Common myeloid progenitor, CD34-positive (primary cell): ENCODE results near the gene SORL1.

Experiments
- CTCF ChIA-PET: fragments of 350-600 bp; sonication (Branson Sonifier 250); formaldehyde crosslinking; loops from one replicate; lab custom pipeline; 2021; ENCODE audit warnings: antibody characterized with exemption; lab: Charles Lee
- POLR2A ChIA-PET: fragments of 350-600 bp; sonication (Branson Sonifier 250); formaldehyde crosslinking; loops from one replicate; lab custom pipeline; 2021; ENCODE audit warnings: antibody characterized with exemption; lab: Charles Lee
- DNase-seq, 3 donors: peaks; one replicate each; pipeline versions ENCODE4 v3.0.0 to v3.0.0-alpha.2; 2013
- H3K27ac ChIP-seq, 2 experiments: 1 replicate in 1 of 2; 2 replicates in 1 of 2; pipeline ENCODE4 v1.7.0; 2013; ENCODE audit warnings: inconsistent platforms in 2 of 2, low read length in 2 of 2, mild to moderate bottlenecking in 2 of 2, low read depth in 1 of 2, moderate library complexity in 1 of 2; ENCODE audit not compliant: severe bottlenecking in 2 of 2, insufficient read depth in 1 of 2, poor library complexity in 1 of 2
- H3K27me3 ChIP-seq, 5 experiments: replicated peaks in 2 of 5; 1 replicate in 3 of 5; 2 replicates in 2 of 5; pipeline versions ENCODE4 v1.6.1 to v1.7.0; 2013; ENCODE audit warnings: low read length in 4 of 5, mild to moderate bottlenecking in 2 of 5, moderate library complexity in 2 of 5, inconsistent platforms in 1 of 5; ENCODE audit not compliant: insufficient read depth in 5 of 5, control insufficient read depth in 4 of 5
- H3K36me3 ChIP-seq, 4 experiments: 1 replicate in 2 of 4; 2 replicates in 2 of 4; pipeline versions ENCODE4 v1.6.1 to v1.7.0; 2013; ENCODE audit warnings: low read length in 3 of 4, control low read depth in 1 of 4, mild to moderate bottlenecking in 1 of 4; ENCODE audit not compliant: control insufficient read depth in 4 of 4, insufficient read depth in 4 of 4
- H3K4me1 ChIP-seq, 4 experiments: 1 replicate in 3 of 4; 2 replicates in 1 of 4; pipeline versions ENCODE4 v1.6.1 to v1.7.1; 2013; ENCODE audit warnings: low read length in 3 of 4, mild to moderate bottlenecking in 3 of 4, control low read depth in 1 of 4, inconsistent platforms in 1 of 4, moderate library complexity in 1 of 4; ENCODE audit not compliant: control insufficient read depth in 4 of 4, insufficient read depth in 4 of 4; ENCODE audit errors: control extremely low read depth in 1 of 4
- H3K4me3 ChIP-seq, 7 experiments: 1 replicate in 4 of 7; 2 replicates in 3 of 7; pipeline versions ENCODE4 v1.5.1 to v1.7.0; 2013; ENCODE audit warnings: mild to moderate bottlenecking in 7 of 7, low read length in 6 of 7, moderate library complexity in 6 of 7, inconsistent platforms in 2 of 7, low read depth in 2 of 7, control low read depth in 1 of 7; ENCODE audit not compliant: insufficient read depth in 4 of 7, control insufficient read depth in 1 of 7; ENCODE audit errors: extremely low read depth in 1 of 7
- H3K9me3 ChIP-seq, 5 experiments: 1 replicate in 4 of 5; 2 replicates in 1 of 5; pipeline versions ENCODE4 v1.6.1 to v1.7.1; 2013; ENCODE audit warnings: low read length in 4 of 5, mild to moderate bottlenecking in 2 of 5, inconsistent platforms in 1 of 5, low read depth in 1 of 5, moderate library complexity in 1 of 5; ENCODE audit not compliant: control insufficient read depth in 4 of 5, insufficient read depth in 2 of 5; ENCODE audit errors: control extremely low read depth in 1 of 5
- WGBS: methylation state at CpG from one replicate; pipeline ENCODE4 v1.1.5; 2013; ENCODE audit not compliant: insufficient coverage; 5-methylcytosine and 5-hydroxymethylcytosine counted together

Gene SORL1

DNA sequence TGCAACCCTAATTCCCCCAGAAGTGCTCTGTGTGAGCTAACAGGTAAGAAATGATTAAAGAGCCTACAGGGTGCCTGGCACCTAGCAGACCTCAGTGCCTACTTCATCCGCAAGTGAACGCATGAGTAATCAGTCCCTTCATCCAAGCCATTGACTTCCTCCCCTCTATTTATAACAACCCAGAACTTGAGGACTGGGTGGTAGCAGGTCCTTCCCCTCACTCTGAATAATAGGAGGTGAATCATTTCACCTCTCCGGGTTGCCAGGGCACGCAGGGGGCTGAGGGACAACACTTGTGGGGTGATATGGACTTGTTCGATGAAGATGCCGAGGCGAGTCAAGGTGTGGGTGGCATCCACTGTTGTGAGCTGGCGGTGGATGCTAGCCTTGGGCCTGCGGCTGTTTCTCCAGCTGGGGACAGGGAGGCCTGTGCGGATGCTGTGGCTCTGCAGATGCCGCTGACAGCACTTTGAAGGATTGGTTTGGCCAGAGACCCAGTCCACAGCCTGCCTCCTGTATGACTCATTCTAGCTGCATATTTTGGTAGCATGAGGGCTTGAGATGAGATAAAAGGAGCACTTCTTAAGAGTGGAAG lies 12.3 kb downstream of the SORL1 start:
- ChIA-PET CTCF (interaction anchor here (0.6 to 6.1 kb wide), 10 partner anchors 8 to 96 kb away, joined by 3 to 50 read pairs (median 4); partner anchors contain the start of gene SORL1), POLR2A (interaction anchor here (1.1 to 1.2 kb wide), 2 partner anchors 14 to 47 kb away, joined by 3 to 4 read pairs; no protein-coding TSS in a partner anchor)
- Histone ChIP-seq H3K36me3 (peaks cover 0 to 3% (median 1%) of the 10 kb centered on the region in 4 experiments), H3K9me3 (no peaks in the 10 kb centered on the region), H3K4me3 (peak overlapping the region in 2 of 7 experiments; percentile 5 to 50), H3K27ac (peak overlapping the region in 1 of 2 experiments; percentile 52), H3K4me1 (peaks cover 18 to 73% (median 62%) of the 10 kb centered on the region in 4 experiments), H3K27me3 (no peaks in the 10 kb centered on the region)
- peak; percentile 84 to 98 (median 97) for DNase-seq
- 4% methylated on average over 10 of the region's 11 CpGs for WGBS

- Histone ChIP-seq H3K27ac (peak overlapping the region in 1 of 2 experiments; percentile 49), H3K36me3 (peaks cover 0 to 8% (median under 1%) of the 10 kb centered on the region in 4 experiments), H3K4me1 (peaks cover 25 to 85% (median 69%) of the 10 kb centered on the region in 4 experiments), H3K27me3 (no peaks in the 10 kb centered on the region), H3K4me3 (no peak overlapping the region), H3K9me3 (no peaks in the 10 kb centered on the region)
- ChIA-PET CTCF (interaction anchor here (1.2 to 6.1 kb wide), 4 partner anchors 9 to 31 kb away, joined by 4 to 50 read pairs (median 8); partner anchors contain the start of gene SORL1), POLR2A (no interaction called here)
- DNase-seq = no peak
- WGBS = 66% methylated on average over 5 of the region's 8 CpGs
Observed at GRCh38 chr11:121465709-121466062, 13.6 kb downstream of the SORL1 start.

DNA sequence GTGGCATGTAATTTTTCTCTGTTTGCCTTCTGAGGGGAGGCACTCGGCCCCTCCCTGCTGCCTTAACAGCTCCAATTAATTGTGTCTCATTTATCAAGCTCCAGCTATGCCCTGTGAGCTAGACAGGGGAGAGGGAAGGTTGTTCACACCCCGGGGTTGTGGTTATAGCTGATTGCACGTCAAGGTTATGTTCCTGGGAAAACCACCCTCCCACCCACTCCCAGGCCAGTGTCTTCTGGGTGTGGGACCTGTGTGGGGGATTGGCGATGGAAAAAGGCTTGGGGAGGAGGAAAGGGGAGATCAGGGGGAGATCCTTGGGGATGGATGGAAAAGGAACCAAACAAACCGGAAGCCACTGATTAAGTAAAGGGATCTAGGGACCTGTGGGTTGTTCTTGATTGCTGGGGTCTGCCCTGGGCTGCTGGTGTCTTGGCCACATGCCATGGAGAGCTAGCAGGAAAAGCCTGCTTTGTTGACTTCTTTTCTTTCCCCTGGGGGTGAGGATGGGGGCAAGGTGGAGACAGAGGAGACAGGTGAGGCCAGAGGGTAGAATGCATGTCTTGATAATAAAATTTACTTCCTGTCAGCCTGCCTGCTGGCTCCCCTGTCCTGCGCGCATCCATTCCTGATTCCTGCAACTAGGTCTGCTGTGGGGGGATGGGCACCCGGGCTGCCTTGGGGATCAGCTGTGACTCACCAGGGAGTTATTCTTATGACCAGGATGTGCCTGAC lies 14.1 kb downstream of the SORL1 start:
- Histone ChIP-seq H3K4me1 (peaks cover 25 to 88% (median 68%) of the 10 kb centered on the region in 4 experiments), H3K9me3 (no peaks in the 10 kb centered on the region), H3K36me3 (peaks cover 0 to 13% (median 5%) of the 10 kb centered on the region in 4 experiments), H3K4me3 (peak overlapping the region in 1 of 7 experiments; percentile 21), H3K27ac (peak overlapping the region in 1 of 2 experiments; percentile 49), H3K27me3 (no peaks in the 10 kb centered on the region)
- ChIA-PET CTCF (interaction anchor here (1.8 to 6.1 kb wide), 3 partner anchors 14 to 17 kb away, joined by 9 to 50 read pairs (median 16); partner anchors contain the start of gene SORL1), POLR2A (no interaction called here)
- 21% methylated on average over 2 of the region's 8 CpGs for WGBS
- peak; percentile 48 to 67 (median 51) for DNase-seq

DNA sequence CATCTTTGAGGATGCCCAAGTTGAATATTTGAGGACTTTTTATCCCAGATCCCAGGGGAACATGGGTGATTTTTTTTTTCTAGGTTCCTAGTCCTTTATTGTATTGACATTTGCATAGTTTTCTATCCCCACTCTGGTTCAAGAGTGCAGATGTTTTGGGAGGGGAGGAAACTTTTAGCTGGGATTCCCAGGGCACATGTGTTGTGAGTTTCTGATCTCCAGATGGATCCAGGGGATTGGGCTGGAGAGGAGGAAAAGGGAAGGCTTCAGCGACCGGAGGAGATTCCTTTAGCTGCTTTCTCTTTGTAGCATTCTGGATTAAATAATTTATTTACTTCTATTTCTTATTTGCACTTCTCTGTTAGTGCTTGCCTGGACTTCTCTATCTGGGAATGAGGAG lies 15.4 kb downstream of the SORL1 start:
- ChIA-PET CTCF (interaction anchor here (0.9 to 6.1 kb wide), 11 partner anchors 9 to 148 kb away, joined by 3 to 50 read pairs (median 3); partner anchors contain the start of gene SORL1), POLR2A (no interaction called here)
- Histone ChIP-seq H3K9me3 (no peaks in the 10 kb centered on the region), H3K4me1 (peaks cover 25 to 92% (median 68%) of the 10 kb centered on the region in 4 experiments), H3K27me3 (no peaks in the 10 kb centered on the region), H3K36me3 (peaks cover 0 to 22% (median 7%) of the 10 kb centered on the region in 4 experiments), H3K27ac (no peak overlapping the region), H3K4me3 (no peak overlapping the region)
- no CpG with 5 or more reads among the region's 2 CpGs for WGBS
- DNase-seq = no peak

GRCh38 chr11:121467965-121468364 lies 15.9 kb downstream of the SORL1 start:
- 19% methylated on average over 9 of the region's 10 CpGs for WGBS
- Histone ChIP-seq H3K27ac (no peak overlapping the region), H3K4me3 (peak overlapping the region in 2 of 7 experiments; percentile 4 to 23), H3K9me3 (no peaks in the 10 kb centered on the region), H3K4me1 (peaks cover 24 to 88% (median 67%) of the 10 kb centered on the region in 4 experiments), H3K27me3 (no peaks in the 10 kb centered on the region), H3K36me3 (peaks cover 0 to 22% (median 7%) of the 10 kb centered on the region in 4 experiments)
- DNase-seq = peak in 2 of 3 donors; percentile 72 to 79
- POLR2A ChIA-PET = interaction anchor here (0.6 to 0.7 kb wide), 2 partner anchors 13 to 52 kb away, joined by 3 to 4 read pairs; no protein-coding TSS in a partner anchor
- CTCF ChIA-PET = interaction anchor here (0.9 to 6.1 kb wide), 11 partner anchors 8 to 148 kb away, joined by 3 to 50 read pairs (median 3); partner anchors contain the start of gene SORL1

- ChIA-PET CTCF (interaction anchor here (2.4 to 6.1 kb wide), 2 partner anchors 13 to 19 kb away, joined by 9 to 50 read pairs; partner anchors contain the start of gene SORL1), POLR2A (no interaction called here)
- H3K36me3 ChIP-seq = peaks cover 0 to 29% (median 9%) of the 10 kb centered on the region in 4 experiments
- no peak overlapping the region for H3K27ac ChIP-seq
- H3K4me1 ChIP-seq = peaks cover 15 to 69% (median 49%) of the 10 kb centered on the region in 4 experiments
- H3K4me3 ChIP-seq = no peak overlapping the region
- no peak for DNase-seq
- H3K27me3 ChIP-seq = no peaks in the 10 kb centered on the region
- H3K9me3 ChIP-seq = no peaks in the 10 kb centered on the region
- WGBS = 93% methylated on average over 5 of the region's 5 CpGs
Observed at GRCh38 chr11:121469910-121470309, 17.8 kb downstream of the SORL1 start.
